22Rv1 (cell line): ENCODE results near the gene RCSD1.

Source experiments
- CTCF ChIP-seq: fragments of 450-650 bp; IDR thresholded peaks from 2 replicates; pipeline ENCODE4 v1.5.1; 2017; ENCODE audit warnings: mild to moderate bottlenecking
- ZFX ChIP-seq: fragments of 450-650 bp; IDR thresholded peaks from 2 replicates; pipeline ENCODE4 v1.6.1; 2017; ENCODE audit warnings: antibody characterized with exemption, borderline replicate concordance

GRCh38 chr1:167673265-167673664 is 43.2 kb downstream of the RCSD1 start:
- no peak for TF ChIP-seq CTCF
- no peak for TF ChIP-seq ZFX
